Caco-2 (cell line): ENCODE data around the gene TNRC6B. TPM values are rescaled to one million over a fixed set of nuclear protein-coding genes. Genes with fewer than 3 reads are reported as not detected.

Experiments used
- BruUV-seq: library from RNA; stranded (reverse); fragments of 400-500 nt; replicated peaks from 2 replicates; lab custom pipeline; 2021; lab: Mats Ljungman, UMichigan
- CTCF ChIA-PET: fragments of 300-600 bp; sonication (Branson Sonifier 250); formaldehyde crosslinking; loops from one replicate; lab custom pipeline; 2022; ENCODE audit warnings: antibody characterized with exemption; lab: Charles Lee
- POLR2A ChIA-PET: fragments of 300-600 bp; sonication (Branson Sonifier 250); formaldehyde crosslinking; loops from one replicate; lab custom pipeline; 2022; ENCODE audit warnings: antibody characterized with exemption; lab: Charles Lee
- DNase-seq, 2 experiments: peaks; one replicate each; pipeline versions ENCODE4 v3.0.0 to v3.0.0-alpha.2; 2020 to 2022
- H3K27me3 ChIP-seq: replicated peaks from 2 replicates; pipeline ENCODE4 v1.6.0; 2011; ENCODE audit warnings: low read length; ENCODE audit not compliant: control insufficient read depth, insufficient read depth
- H3K36me3 ChIP-seq: 2 replicates; pipeline ENCODE4 v1.5.1; 2011; ENCODE audit warnings: low read length; ENCODE audit not compliant: control insufficient read depth, insufficient read depth
- H3K4me1 ChIP-seq: fragments of 250-450 bp; sonication (Bioruptor Pico); 2 replicates; pipeline ENCODE4 v1.5.1; 2020; ENCODE audit warnings: mild to moderate bottlenecking
- H3K4me3 ChIP-seq: 2 replicates; pipeline ENCODE4 v1.5.1; 2011; ENCODE audit warnings: low read depth, mild to moderate bottlenecking, control low read depth, low read length
- H3K9me3 ChIP-seq: fragments of 250-450 bp; sonication (Bioruptor Pico); 2 replicates; pipeline ENCODE4 v1.5.1; 2020; ENCODE audit warnings: mild to moderate bottlenecking, moderate library complexity
- H3K27ac Mint-ChIP-seq: one replicate; pipeline ENCODE4 v1.8.0; 2022; ENCODE audit warnings: mixed read lengths; ENCODE audit not compliant: unreplicated experiment
- H3K27me3 Mint-ChIP-seq: one replicate; pipeline ENCODE4 v1.8.0; 2022; ENCODE audit warnings: mixed read lengths; ENCODE audit not compliant: insufficient read depth, unreplicated experiment
- H3K36me3 Mint-ChIP-seq: one replicate; pipeline ENCODE4 v1.8.0; 2022; ENCODE audit warnings: mild to moderate bottlenecking, mixed read lengths; ENCODE audit not compliant: insufficient read depth, unreplicated experiment
- H3K4me1 Mint-ChIP-seq: one replicate; pipeline ENCODE4 v1.8.0; 2022; ENCODE audit warnings: low read depth, mixed read lengths; ENCODE audit not compliant: unreplicated experiment
- H3K4me3 Mint-ChIP-seq: one replicate; pipeline ENCODE4 v1.8.0; 2022; ENCODE audit warnings: mild to moderate bottlenecking, moderate library complexity, mixed read lengths; ENCODE audit not compliant: unreplicated experiment
- H3K9me3 Mint-ChIP-seq: one replicate; pipeline ENCODE4 v1.8.0; 2022; ENCODE audit warnings: mixed read lengths; ENCODE audit not compliant: unreplicated experiment
- CTCF ChIP-seq, 2 experiments: fragments of 200-600 bp in 1 of 2; IDR thresholded peaks; 1 replicate in 1 of 2; 2 replicates in 1 of 2; pipeline versions ENCODE4 v1.5.1 to v1.8.0; 2011 to 2022; ENCODE audit warnings: antibody characterized with exemption in 1 of 2, control low read depth in 1 of 2, inconsistent platforms in 1 of 2, low read depth in 1 of 2, low read length in 1 of 2, mild to moderate bottlenecking in 1 of 2, moderate library complexity in 1 of 2; ENCODE audit not compliant: insufficient read depth in 1 of 2, severe bottlenecking in 1 of 2, unreplicated experiment in 1 of 2
- intact Hi-C: fragments of 100-400 bp; cut with micrococcal nuclease; formaldehyde crosslinking; loops from one replicate; pipeline ENCODE4 v1.10.0; 2022; ENCODE audit not compliant: unreplicated experiment
- total RNA-seq: library from RNA; stranded (reverse); gene quantifications from 2 replicates; pipeline ENCODE4 v1.2.3, GENCODE V29; 2022

Gene TNRC6B
- total RNA-seq, 1 experiment from 2014 or later: 23.5 TPM

- H3K27me3 ChIP-seq: no peaks in the 10 kb centered on the region
- H3K9me3 ChIP-seq: no peaks in the 10 kb centered on the region
- no peaks in the 10 kb centered on the region for H3K36me3 ChIP-seq
- no peak overlapping the region for H3K4me3 ChIP-seq
- peaks cover 6% of the 10 kb centered on the region for H3K36me3 Mint-ChIP-seq
- intact Hi-C loops: no loop called here
- ChIA-PET POLR2A (no interaction called here), CTCF (no interaction called here)
- no peak for TF ChIP-seq CTCF (IDR thresholded peaks at IDR 0.05; ENCODE audit: insufficient read depth in 1 of 2, low read depth in 1 of 2, low read length in 1 of 2, severe bottlenecking in 1 of 2, unreplicated experiment in 1 of 2)
- no peaks in the 10 kb centered on the region for H3K27me3 Mint-ChIP-seq
- H3K4me1 Mint-ChIP-seq: no peaks in the 10 kb centered on the region
- no peak overlapping the region for H3K4me3 Mint-ChIP-seq
- no peaks in the 10 kb centered on the region for H3K9me3 Mint-ChIP-seq
- no peak overlapping the region for H3K27ac Mint-ChIP-seq
- H3K4me1 ChIP-seq: no peaks in the 10 kb centered on the region
- BruUV-seq: no TSS peak
- no peak for DNase-seq
Observed at GRCh38 chr22:40232624-40233023, 54.9 kb downstream of the TNRC6B start.

GRCh38 chr22:40233886-40234285 lies 56.2 kb downstream of the TNRC6B start:
- POLR2A ChIA-PET: no interaction called here
- Histone ChIP-seq H3K36me3 (no peaks in the 10 kb centered on the region), H3K4me3 (no peak overlapping the region), H3K9me3 (no peaks in the 10 kb centered on the region), H3K27me3 (no peaks in the 10 kb centered on the region), H3K4me1 (no peaks in the 10 kb centered on the region; the same call in 1 of the 2 replicates)
- intact Hi-C loops: no loop called here
- H3K4me1 Mint-ChIP-seq: peaks cover 7% of the 10 kb centered on the region
- TF ChIP-seq CTCF (IDR thresholded peaks at IDR 0.05; ENCODE audit: insufficient read depth in 1 of 2, low read depth in 1 of 2, low read length in 1 of 2, severe bottlenecking in 1 of 2, unreplicated experiment in 1 of 2): no peak
- H3K27me3 Mint-ChIP-seq: no peaks in the 10 kb centered on the region
- no peak overlapping the region for H3K27ac Mint-ChIP-seq
- peaks cover 6% of the 10 kb centered on the region for H3K36me3 Mint-ChIP-seq
- CTCF ChIA-PET: no interaction called here
- no peak for DNase-seq
- no TSS peak for BruUV-seq
- no peaks in the 10 kb centered on the region for H3K9me3 Mint-ChIP-seq
- H3K4me3 Mint-ChIP-seq: no peak overlapping the region

- H3K27me3 ChIP-seq: no peaks in the 10 kb centered on the region
- H3K27ac Mint-ChIP-seq: no peak overlapping the region
- H3K27me3 Mint-ChIP-seq: no peaks in the 10 kb centered on the region
- H3K4me3 ChIP-seq: no peak overlapping the region
- no peak overlapping the region for H3K4me3 Mint-ChIP-seq
- H3K9me3 Mint-ChIP-seq: no peaks in the 10 kb centered on the region
- no peak for TF ChIP-seq CTCF (IDR thresholded peaks at IDR 0.05; ENCODE audit: insufficient read depth in 1 of 2, low read depth in 1 of 2, low read length in 1 of 2, severe bottlenecking in 1 of 2, unreplicated experiment in 1 of 2)
- ChIA-PET CTCF (no interaction called here), POLR2A (no interaction called here)
- H3K9me3 ChIP-seq: no peaks in the 10 kb centered on the region
- peaks cover 7% of the 10 kb centered on the region for H3K4me1 Mint-ChIP-seq
- no peak for DNase-seq
- no peaks in the 10 kb centered on the region for H3K36me3 ChIP-seq
- H3K36me3 Mint-ChIP-seq: peaks cover 6% of the 10 kb centered on the region
- no TSS peak for BruUV-seq
- intact Hi-C loops: no loop called here
- no peaks in the 10 kb centered on the region; the same call in 1 of the 2 replicates for H3K4me1 ChIP-seq
Observed at GRCh38 chr22:40234658-40235057, 56.9 kb downstream of the TNRC6B start.
